Body of pancreas (tissue), 4 donors: ENCODE measurements around the gene MC2R. TPM values are rescaled to one million over a fixed set of nuclear protein-coding genes. Genes with fewer than 3 reads are reported as not detected.
"Not testable (repeated sequence)": the region's sequence is repeated elsewhere in the genome, so short reads cannot be mapped to it uniquely, and the experiment has no call there.

Source experiments
- ATAC-seq: fragments of 150-250 bp; one replicate; pipeline ENCODE4 v1.9.1; 2016
- DNase-seq, 4 donors: peaks; one replicate each; pipeline ENCODE4 v3.0.0-alpha.2; 2019
- H3K27ac ChIP-seq, 4 donors: fragments of 200-600 bp; sonication (generic); 1 replicate in 3 of 4; 2 replicates in 1 of 4; pipeline versions ENCODE4 v1.5.1 to v1.6.1; 2016 to 2019; ENCODE audit warnings: mild to moderate bottlenecking in 1 of 4, mixed read lengths in 1 of 4, moderate library complexity in 1 of 4
- H3K27me3 ChIP-seq, 2 donors: fragments of 200-600 bp; sonication (generic); one replicate each; pipeline ENCODE4 v1.6.0; 2016; ENCODE audit warnings: mild to moderate bottlenecking in 1 of 2
- H3K36me3 ChIP-seq, 2 donors: fragments of 200-600 bp; sonication (generic); replicated peaks in 1 of 2; 2 replicates each; pipeline ENCODE4 v1.5.1; 2016; ENCODE audit warnings: low read depth in 2 of 2; ENCODE audit not compliant: insufficient read depth in 1 of 2
- H3K4me1 ChIP-seq: fragments of 200-600 bp; sonication (generic); one replicate; pipeline ENCODE4 v1.6.0; 2016
- H3K4me3 ChIP-seq, 2 donors: fragments of 200-600 bp; sonication (generic); 1 replicate in 1 of 2; 2 replicates in 1 of 2; pipeline ENCODE4 v1.5.1; 2016 to 2019
- H3K9me3 ChIP-seq, 3 donors: fragments of 200-600 bp; sonication (generic); 1 replicate in 2 of 3; 2 replicates in 1 of 3; pipeline ENCODE4 v1.5.1; 2016
- POLR2A ChIP-seq, 3 donors: fragments of 450-650 bp; IDR thresholded peaks; one replicate each; pipeline ENCODE4 v1.6.1; 2016; ENCODE audit warnings: antibody characterized with exemption in 3 of 3, mild to moderate bottlenecking in 2 of 3
- WGBS, 2 donors: methylation state at CpG; one replicate each; pipeline ENCODE4 v1.1.5; 2017; 5-methylcytosine and 5-hydroxymethylcytosine counted together
- intact Hi-C: fragments of 100-400 bp; cut with DNase I; formaldehyde crosslinking; loops from one replicate; pipeline ENCODE4 v1.15.1; 2023
- total RNA-seq, 2 donors: library from RNA; depleted of rRNA; stranded (reverse); fragments of >200 nt; gene quantifications; one replicate each; pipeline ENCODE4 v1.1.0, GENCODE V29; 2016
- TF ChIP-seq, protein P1 (sequence below), 7 experiments: fragments of 450-650 bp in 4 of 7; fragments of 200-600 bp in 3 of 7; sonication (generic) in 3 of 7; IDR thresholded peaks; one replicate each; pipeline ENCODE4 v1.5.1; 2016 to 2019; ENCODE audit warnings: antibody characterized with exemption in 7 of 7

Gene MC2R
- total RNA-seq, 2 donors from 2014 or later: not detected

GRCh38 chr18:13872373-13872772, 43.0 kb downstream of the MC2R start:
- intact Hi-C loops: no loop called here
- Histone ChIP-seq H3K9me3 (no peaks in the 10 kb centered on the region), H3K27me3 (no peaks in the 10 kb centered on the region), H3K36me3 (no peaks in the 10 kb centered on the region), H3K4me3 (no peak overlapping the region), H3K4me1 (no peaks in the 10 kb centered on the region), H3K27ac (no peak overlapping the region)
- 71 to 78% methylated on average over 14 of the region's 14 CpGs for WGBS, 2 donors
- no peak for DNase-seq
- TF ChIP-seq POLR2A (IDR thresholded peaks at IDR 0.05): no peak
- TF ChIP-seq, protein P1, sequence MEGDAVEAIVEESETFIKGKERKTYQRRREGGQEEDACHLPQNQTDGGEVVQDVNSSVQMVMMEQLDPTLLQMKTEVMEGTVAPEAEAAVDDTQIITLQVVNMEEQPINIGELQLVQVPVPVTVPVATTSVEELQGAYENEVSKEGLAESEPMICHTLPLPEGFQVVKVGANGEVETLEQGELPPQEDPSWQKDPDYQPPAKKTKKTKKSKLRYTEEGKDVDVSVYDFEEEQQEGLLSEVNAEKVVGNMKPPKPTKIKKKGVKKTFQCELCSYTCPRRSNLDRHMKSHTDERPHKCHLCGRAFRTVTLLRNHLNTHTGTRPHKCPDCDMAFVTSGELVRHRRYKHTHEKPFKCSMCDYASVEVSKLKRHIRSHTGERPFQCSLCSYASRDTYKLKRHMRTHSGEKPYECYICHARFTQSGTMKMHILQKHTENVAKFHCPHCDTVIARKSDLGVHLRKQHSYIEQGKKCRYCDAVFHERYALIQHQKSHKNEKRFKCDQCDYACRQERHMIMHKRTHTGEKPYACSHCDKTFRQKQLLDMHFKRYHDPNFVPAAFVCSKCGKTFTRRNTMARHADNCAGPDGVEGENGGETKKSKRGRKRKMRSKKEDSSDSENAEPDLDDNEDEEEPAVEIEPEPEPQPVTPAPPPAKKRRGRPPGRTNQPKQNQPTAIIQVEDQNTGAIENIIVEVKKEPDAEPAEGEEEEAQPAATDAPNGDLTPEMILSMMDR (IDR thresholded peaks at IDR 0.05): no peak
- ATAC-seq: no peak

DNA sequence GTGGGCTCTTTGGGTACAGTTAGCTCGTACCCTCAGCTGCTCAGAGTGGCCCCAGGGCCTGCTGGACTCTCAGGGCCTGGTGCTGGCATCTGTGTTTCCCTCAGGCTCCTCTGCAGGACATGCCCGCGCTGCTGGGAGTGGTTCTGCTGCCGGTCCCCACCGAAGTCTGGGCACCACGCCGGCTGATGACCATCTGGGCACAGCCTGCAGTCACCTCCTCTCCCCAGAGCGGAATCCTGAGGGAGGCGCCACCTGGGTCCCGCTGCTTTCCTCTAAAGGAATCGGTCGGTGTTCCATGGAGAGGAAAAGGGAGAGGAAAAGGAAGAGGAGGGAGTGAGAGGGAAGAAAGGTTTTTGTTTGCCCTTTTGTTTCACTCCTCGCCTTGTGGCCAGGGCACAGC, 43.6 kb downstream of the MC2R start:
- Histone ChIP-seq H3K9me3 (no peaks in the 10 kb centered on the region), H3K4me1 (no peaks in the 10 kb centered on the region), H3K27me3 (no peaks in the 10 kb centered on the region), H3K36me3 (no peaks in the 10 kb centered on the region), H3K27ac (no peak overlapping the region), H3K4me3 (no peak overlapping the region)
- TF ChIP-seq, protein P1 (IDR thresholded peaks at IDR 0.05): no peak
- TF ChIP-seq POLR2A (IDR thresholded peaks at IDR 0.05): no peak
- 18 to 42% methylated on average over 12 to 13 of the region's 13 CpGs for WGBS, 2 donors
- DNase-seq (no peak), ATAC-seq (no peak)
- intact Hi-C loops: no loop called here

GRCh38 chr18:13868501-13869271, 46.6 kb downstream of the MC2R start:
- Histone ChIP-seq H3K27me3 (no peaks in the 10 kb centered on the region), H3K36me3 (no peaks in the 10 kb centered on the region), H3K27ac (no peak overlapping the region), H3K4me3 (no peak overlapping the region), H3K4me1 (no peaks in the 10 kb centered on the region), H3K9me3 (no peaks in the 10 kb centered on the region)
- TF ChIP-seq POLR2A (IDR thresholded peaks at IDR 0.05): no peak
- TF ChIP-seq, protein P1 (IDR thresholded peaks at IDR 0.05): no peak
- ATAC-seq (no peak), DNase-seq (no peak)
- 1 to 3% methylated on average over 22 to 51 of the region's 51 CpGs for WGBS, 2 donors
- intact Hi-C loops: no loop called here

DNA sequence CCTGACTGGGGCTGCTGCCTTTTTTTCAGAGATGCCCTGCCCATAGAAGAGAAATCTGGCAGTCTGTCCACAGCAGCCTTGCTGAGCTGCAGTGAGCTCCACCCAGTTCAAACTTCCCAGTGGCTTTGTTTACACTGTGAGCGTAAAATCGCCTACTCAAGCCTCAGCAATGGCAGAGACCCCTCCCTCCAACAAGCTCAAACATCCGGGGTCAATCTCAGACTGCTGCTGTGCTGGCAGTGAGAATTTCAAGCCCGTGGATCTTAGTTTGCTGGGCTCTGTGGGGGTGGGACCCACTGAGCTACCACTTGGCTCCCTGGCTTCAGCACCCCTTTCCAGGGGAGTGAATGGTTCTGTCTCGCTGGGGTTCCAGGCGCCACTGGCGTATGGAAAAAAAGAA, 52.4 kb downstream of the MC2R start:
- H3K9me3 ChIP-seq, H3K27me3 ChIP-seq, H3K4me1 ChIP-seq, H3K27ac ChIP-seq, ATAC-seq, intact Hi-C loops, H3K4me3 ChIP-seq, DNase-seq, H3K36me3 ChIP-seq: not testable (repeated sequence)
- WGBS, 2 donors: 30 to 33% methylated on average over 2 to 7 of the region's 7 CpGs

DNA sequence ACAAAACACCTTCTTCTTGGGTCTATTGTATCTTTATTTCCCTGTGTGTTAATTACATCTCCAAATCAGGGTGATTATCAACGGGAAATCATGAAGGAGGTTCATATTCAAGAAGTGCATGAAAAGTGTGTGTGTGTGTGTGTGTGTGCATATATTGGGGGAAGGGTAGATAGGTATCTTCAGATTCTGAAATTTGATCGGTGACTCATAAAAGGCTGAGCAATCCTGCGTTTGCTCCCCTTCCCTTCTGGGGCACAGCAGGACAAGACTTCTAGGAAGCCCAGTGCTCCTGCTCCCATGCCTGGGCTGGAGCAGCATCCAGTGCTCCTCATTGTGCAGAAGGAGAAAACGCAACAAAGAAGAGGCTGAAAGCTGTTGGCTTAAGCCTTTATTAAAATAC, 65.5 kb downstream of the MC2R start:
- ATAC-seq (no peak), DNase-seq (no peak)
- Histone ChIP-seq H3K4me3 (no peak overlapping the region), H3K36me3 (no peaks in the 10 kb centered on the region), H3K27me3 (no peaks in the 10 kb centered on the region), H3K9me3 (peaks cover 0 to 8% (median 0%) of the 10 kb centered on the region in 3 donors), H3K4me1 (no peaks in the 10 kb centered on the region), H3K27ac (no peak overlapping the region)
- intact Hi-C loops: no loop called here
- WGBS, 2 donors: 67 to 75% methylated on average over 4 of the region's 4 CpGs
- TF ChIP-seq POLR2A (IDR thresholded peaks at IDR 0.05): no peak
- TF ChIP-seq, protein P1 (IDR thresholded peaks at IDR 0.05): no peak
